Measurements from ENCODE around the gene PACRG.

PACRG gene

GRCh38 chr6:163243692-163244589 lies 516.2 kb downstream of the PACRG start:
- no peak for DNase-seq (ENCODE audit: low spot score)

GRCh38 chr6:163248051-163248450 lies 520.3 kb downstream of the PACRG start:
- no peak for DNase-seq (ENCODE audit: low spot score)

GRCh38 chr6:163249651-163250101 lies 521.9 kb downstream of the PACRG start:
- no peak for DNase-seq (ENCODE audit: low spot score)

GRCh38 chr6:163250116-163250515 lies 522.3 kb downstream of the PACRG start:
- DNase-seq (ENCODE audit: low spot score), result no peak

- no peak for DNase-seq (ENCODE audit: low spot score)
Observed at GRCh38 chr6:163252061-163252591, 524.4 kb downstream of the PACRG start.

- no peak for DNase-seq (ENCODE audit: low spot score)
Observed at GRCh38 chr6:163253556-163254213, 525.9 kb downstream of the PACRG start.

- no peak for DNase-seq (ENCODE audit: low spot score)
Observed at GRCh38 chr6:163254341-163254835, 526.6 kb downstream of the PACRG start.

- no peak for DNase-seq (ENCODE audit: low spot score)
Observed at GRCh38 chr6:163255265-163255664, 527.5 kb downstream of the PACRG start.

GRCh38 chr6:163259689-163260088 lies 531.9 kb downstream of the PACRG start:
- DNase-seq (ENCODE audit: low spot score), result no peak

- DNase-seq (ENCODE audit: low spot score), result no peak
Observed at GRCh38 chr6:163260111-163260895, 532.5 kb downstream of the PACRG start.

- DNase-seq (ENCODE audit: low spot score), result no peak
Observed at GRCh38 chr6:163260911-163261310, 533.1 kb downstream of the PACRG start.

GRCh38 chr6:163261361-163261760 lies 533.6 kb downstream of the PACRG start:
- no peak for DNase-seq (ENCODE audit: low spot score)

GRCh38 chr6:163262080-163262479 lies 534.3 kb downstream of the PACRG start:
- no peak for DNase-seq (ENCODE audit: low spot score)

- DNase-seq (ENCODE audit: low spot score), result no peak
Observed at GRCh38 chr6:163263196-163263595, 535.4 kb downstream of the PACRG start.

GRCh38 chr6:163263998-163264661 lies 536.4 kb downstream of the PACRG start:
- DNase-seq (ENCODE audit: low spot score), result no peak

GRCh38 chr6:163264662-163265035 lies 536.9 kb downstream of the PACRG start:
- DNase-seq (ENCODE audit: low spot score), result no peak

- no peak for DNase-seq (ENCODE audit: low spot score)
Observed at GRCh38 chr6:163281634-163282033, 553.9 kb downstream of the PACRG start.

- DNase-seq (ENCODE audit: low spot score), result no peak
Observed at GRCh38 chr6:163282672-163283071, 554.9 kb downstream of the PACRG start.

- DNase-seq (ENCODE audit: low spot score), result no peak
Observed at GRCh38 chr6:163284151-163284550, 556.4 kb downstream of the PACRG start.

GRCh38 chr6:163285691-163286090 lies 557.9 kb downstream of the PACRG start:
- no peak for DNase-seq (ENCODE audit: low spot score)

GRCh38 chr6:163287626-163288025 lies 559.9 kb downstream of the PACRG start:
- no peak for DNase-seq (ENCODE audit: low spot score)

GRCh38 chr6:163288066-163288465 lies 560.3 kb downstream of the PACRG start:
- DNase-seq (ENCODE audit: low spot score), result no peak
